Suprapubic skin (tissue), 3 donors: Measurements from ENCODE around the gene DGKH.
"Not testable (repeated sequence)": the region's sequence is repeated elsewhere in the genome, so short reads cannot be mapped to it uniquely, and the experiment has no call there.

Experiments
- CTCF ChIP-seq, 2 donors: fragments of 200-600 bp in 1 of 2; fragments of 450-650 bp in 1 of 2; sonication (generic) in 1 of 2; IDR thresholded peaks; one replicate each; pipeline ENCODE4 v1.5.1; 2016 to 2019; ENCODE audit warnings: antibody characterized with exemption in 2 of 2, mild to moderate bottlenecking in 1 of 2, moderate library complexity in 1 of 2
- POLR2AphosphoS5 ChIP-seq, 3 donors: sonication (generic); formaldehyde crosslinking; IDR thresholded peaks; one replicate each; pipeline ENCODE4 v1.6.1; 2017; ENCODE audit warnings: antibody characterized with exemption in 3 of 3

GRCh38 chr13:42070599-42070998 lies 22.2 kb downstream of the DGKH start:
- not testable (repeated sequence) for TF ChIP-seq POLR2AphosphoS5, CTCF (IDR thresholded peaks at IDR 0.05)
